Thoracic aorta (tissue), 2 donors: ENCODE measurements around the gene ARHGAP5. TPM values are rescaled to one million over a fixed set of nuclear protein-coding genes. Genes with fewer than 3 reads are reported as not detected.

Experiments
- ATAC-seq: fragments of 150-250 bp; one replicate; pipeline ENCODE4 v1.8.0; 2017; ENCODE audit warnings: low read depth; ENCODE audit not compliant: insufficient number of reproducible peaks, low FRiP score
- DNase-seq: peaks from one replicate; pipeline ENCODE4 v3.0.0-alpha.2; 2020; ENCODE audit warnings: low spot score
- H3K27ac ChIP-seq, 2 donors: fragments of 200-600 bp; sonication (generic); 1 replicate in 1 of 2; 2 replicates in 1 of 2; pipeline ENCODE4 v1.5.1; 2016; ENCODE audit warnings: mild to moderate bottlenecking in 2 of 2, moderate library complexity in 2 of 2
- H3K27me3 ChIP-seq: fragments of 200-600 bp; sonication (generic); replicated peaks from 2 replicates; pipeline ENCODE4 v1.6.0; 2016; ENCODE audit warnings: mild to moderate bottlenecking; ENCODE audit not compliant: insufficient read depth
- H3K36me3 ChIP-seq: fragments of 200-600 bp; sonication (generic); one replicate; pipeline ENCODE4 v1.5.1; 2016
- H3K4me1 ChIP-seq, 2 donors: fragments of 200-600 bp; sonication (generic); 1 replicate in 1 of 2; 2 replicates in 1 of 2; pipeline versions ENCODE4 v1.5.1 to v1.6.0; 2016; ENCODE audit warnings: low read depth in 2 of 2, mild to moderate bottlenecking in 1 of 2; ENCODE audit not compliant: control insufficient read depth in 1 of 2
- H3K4me3 ChIP-seq: fragments of 200-600 bp; sonication (generic); 2 replicates; pipeline ENCODE4 v1.5.1; 2016; ENCODE audit warnings: mild to moderate bottlenecking
- H3K9me3 ChIP-seq: fragments of 200-600 bp; sonication (generic); 2 replicates; pipeline ENCODE4 v1.5.1; 2016
- total RNA-seq, 2 donors: library from RNA; depleted of rRNA; stranded (reverse); fragments of >200 nt; gene quantifications; one replicate each; pipeline versions ENCODE4 v1.1.0 to v1.2.3, GENCODE V29; 2016
- TF ChIP-seq, protein P1 (sequence below): fragments of 200-600 bp; sonication (generic); IDR thresholded peaks from one replicate; pipeline ENCODE4 v1.5.1; 2019; ENCODE audit warnings: antibody characterized with exemption

ARHGAP5 gene, protein sequence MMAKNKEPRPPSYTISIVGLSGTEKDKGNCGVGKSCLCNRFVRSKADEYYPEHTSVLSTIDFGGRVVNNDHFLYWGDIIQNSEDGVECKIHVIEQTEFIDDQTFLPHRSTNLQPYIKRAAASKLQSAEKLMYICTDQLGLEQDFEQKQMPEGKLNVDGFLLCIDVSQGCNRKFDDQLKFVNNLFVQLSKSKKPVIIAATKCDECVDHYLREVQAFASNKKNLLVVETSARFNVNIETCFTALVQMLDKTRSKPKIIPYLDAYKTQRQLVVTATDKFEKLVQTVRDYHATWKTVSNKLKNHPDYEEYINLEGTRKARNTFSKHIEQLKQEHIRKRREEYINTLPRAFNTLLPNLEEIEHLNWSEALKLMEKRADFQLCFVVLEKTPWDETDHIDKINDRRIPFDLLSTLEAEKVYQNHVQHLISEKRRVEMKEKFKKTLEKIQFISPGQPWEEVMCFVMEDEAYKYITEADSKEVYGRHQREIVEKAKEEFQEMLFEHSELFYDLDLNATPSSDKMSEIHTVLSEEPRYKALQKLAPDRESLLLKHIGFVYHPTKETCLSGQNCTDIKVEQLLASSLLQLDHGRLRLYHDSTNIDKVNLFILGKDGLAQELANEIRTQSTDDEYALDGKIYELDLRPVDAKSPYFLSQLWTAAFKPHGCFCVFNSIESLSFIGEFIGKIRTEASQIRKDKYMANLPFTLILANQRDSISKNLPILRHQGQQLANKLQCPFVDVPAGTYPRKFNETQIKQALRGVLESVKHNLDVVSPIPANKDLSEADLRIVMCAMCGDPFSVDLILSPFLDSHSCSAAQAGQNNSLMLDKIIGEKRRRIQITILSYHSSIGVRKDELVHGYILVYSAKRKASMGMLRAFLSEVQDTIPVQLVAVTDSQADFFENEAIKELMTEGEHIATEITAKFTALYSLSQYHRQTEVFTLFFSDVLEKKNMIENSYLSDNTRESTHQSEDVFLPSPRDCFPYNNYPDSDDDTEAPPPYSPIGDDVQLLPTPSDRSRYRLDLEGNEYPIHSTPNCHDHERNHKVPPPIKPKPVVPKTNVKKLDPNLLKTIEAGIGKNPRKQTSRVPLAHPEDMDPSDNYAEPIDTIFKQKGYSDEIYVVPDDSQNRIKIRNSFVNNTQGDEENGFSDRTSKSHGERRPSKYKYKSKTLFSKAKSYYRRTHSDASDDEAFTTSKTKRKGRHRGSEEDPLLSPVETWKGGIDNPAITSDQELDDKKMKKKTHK (N-terminal part only)
- 10 to 100 TPM; 77.7 to 93.3 TPM for total RNA-seq

DNA sequence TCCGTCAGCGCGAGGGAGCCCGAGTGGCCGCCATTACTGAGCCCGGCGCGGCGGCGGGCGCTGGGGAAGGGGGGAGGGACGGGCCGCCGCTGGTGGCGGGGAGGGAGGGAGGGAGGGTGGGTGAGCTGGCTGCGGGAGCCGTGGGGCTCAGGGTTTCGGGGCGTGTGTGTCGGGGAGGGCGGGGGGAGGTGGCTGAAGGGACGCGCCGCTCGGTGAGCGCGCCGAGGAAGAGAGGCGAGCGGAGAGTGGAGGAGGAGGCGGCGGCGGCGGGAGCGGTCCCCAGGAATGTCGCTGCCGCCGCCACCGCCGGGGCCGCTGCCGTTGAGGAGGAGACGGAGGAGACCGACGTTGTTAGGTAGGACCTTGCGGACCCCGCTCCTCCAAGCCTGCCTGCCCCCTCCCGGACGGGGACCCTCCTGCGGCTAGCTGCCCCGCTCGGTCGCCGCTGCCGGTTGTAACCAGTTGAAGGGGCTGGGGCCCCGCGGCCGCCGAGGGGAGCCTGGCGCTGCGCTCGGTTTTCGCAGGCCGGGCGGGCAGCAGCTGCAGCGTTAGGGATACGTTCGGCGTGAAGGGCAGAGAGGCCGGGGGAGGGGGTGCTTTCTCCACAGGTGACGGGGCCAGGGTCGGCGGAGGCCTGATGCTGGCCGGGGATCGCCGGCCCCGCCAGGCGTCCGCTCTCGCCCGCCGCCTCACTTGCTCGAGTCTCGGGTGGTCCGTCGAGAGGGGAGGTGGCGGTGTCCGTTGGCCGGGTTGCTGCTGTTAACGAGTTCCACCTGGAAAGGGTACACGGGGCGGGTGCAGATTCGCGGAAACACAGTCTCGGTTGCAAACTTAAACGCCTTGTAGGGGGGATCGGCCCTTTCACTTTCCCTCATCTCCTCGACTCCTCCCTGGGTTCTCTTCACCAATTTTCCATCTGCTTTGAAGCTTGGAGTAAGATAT is at the start of gene ARHGAP5:
Gene ARHGAP5 (plus strand): TSS at position 224 of the 942 bp plus-strand sequence. CDS start 13,366 bp downstream, outside the sequence.
- no peak for DNase-seq
- H3K27ac ChIP-seq = peak within 1 kb of the TSS; percentile 92 to 99
- H3K27me3 ChIP-seq = no peaks in the 10 kb centered on the region
- H3K4me3 ChIP-seq = peak within 1 kb of the TSS; percentile 81
- H3K4me1 ChIP-seq = peaks cover 10 to 45% of the 10 kb centered on the region in 2 donors
- no peaks in the 10 kb centered on the region for H3K9me3 ChIP-seq
- no peaks in the 10 kb centered on the region for H3K36me3 ChIP-seq
- TF ChIP-seq, protein P1, sequence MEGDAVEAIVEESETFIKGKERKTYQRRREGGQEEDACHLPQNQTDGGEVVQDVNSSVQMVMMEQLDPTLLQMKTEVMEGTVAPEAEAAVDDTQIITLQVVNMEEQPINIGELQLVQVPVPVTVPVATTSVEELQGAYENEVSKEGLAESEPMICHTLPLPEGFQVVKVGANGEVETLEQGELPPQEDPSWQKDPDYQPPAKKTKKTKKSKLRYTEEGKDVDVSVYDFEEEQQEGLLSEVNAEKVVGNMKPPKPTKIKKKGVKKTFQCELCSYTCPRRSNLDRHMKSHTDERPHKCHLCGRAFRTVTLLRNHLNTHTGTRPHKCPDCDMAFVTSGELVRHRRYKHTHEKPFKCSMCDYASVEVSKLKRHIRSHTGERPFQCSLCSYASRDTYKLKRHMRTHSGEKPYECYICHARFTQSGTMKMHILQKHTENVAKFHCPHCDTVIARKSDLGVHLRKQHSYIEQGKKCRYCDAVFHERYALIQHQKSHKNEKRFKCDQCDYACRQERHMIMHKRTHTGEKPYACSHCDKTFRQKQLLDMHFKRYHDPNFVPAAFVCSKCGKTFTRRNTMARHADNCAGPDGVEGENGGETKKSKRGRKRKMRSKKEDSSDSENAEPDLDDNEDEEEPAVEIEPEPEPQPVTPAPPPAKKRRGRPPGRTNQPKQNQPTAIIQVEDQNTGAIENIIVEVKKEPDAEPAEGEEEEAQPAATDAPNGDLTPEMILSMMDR = peak; percentile 30
- peak; percentile 5 for ATAC-seq

DNA sequence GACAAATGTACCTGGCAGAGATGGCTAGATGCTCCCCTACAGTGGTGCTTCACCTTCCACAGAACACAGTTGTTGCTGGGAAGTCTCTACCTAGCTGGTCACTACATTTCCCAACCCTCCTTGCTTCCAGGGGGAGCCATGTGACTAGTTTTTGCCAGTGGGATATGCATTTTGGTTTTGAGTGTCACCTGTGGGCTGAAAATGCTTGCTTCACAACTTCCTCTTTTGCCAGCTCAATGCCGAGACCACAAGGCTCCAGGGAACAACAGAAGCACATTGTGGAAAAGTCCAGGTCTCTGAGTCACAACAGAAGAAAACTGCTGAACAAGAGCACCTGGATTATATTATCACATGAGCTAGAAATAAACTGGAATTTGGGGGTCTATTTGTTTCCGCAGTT is 48.5 kb upstream of the ARHGAP5 start:
- no peak overlapping the region for H3K27ac ChIP-seq
- no peaks in the 10 kb centered on the region for H3K36me3 ChIP-seq
- no peaks in the 10 kb centered on the region for H3K9me3 ChIP-seq
- DNase-seq (no peak), ATAC-seq (no peak)
- H3K27me3 ChIP-seq = no peaks in the 10 kb centered on the region
- TF ChIP-seq, protein P1 = no peak
- no peaks in the 10 kb centered on the region for H3K4me1 ChIP-seq
- H3K4me3 ChIP-seq = no peak overlapping the region

DNA sequence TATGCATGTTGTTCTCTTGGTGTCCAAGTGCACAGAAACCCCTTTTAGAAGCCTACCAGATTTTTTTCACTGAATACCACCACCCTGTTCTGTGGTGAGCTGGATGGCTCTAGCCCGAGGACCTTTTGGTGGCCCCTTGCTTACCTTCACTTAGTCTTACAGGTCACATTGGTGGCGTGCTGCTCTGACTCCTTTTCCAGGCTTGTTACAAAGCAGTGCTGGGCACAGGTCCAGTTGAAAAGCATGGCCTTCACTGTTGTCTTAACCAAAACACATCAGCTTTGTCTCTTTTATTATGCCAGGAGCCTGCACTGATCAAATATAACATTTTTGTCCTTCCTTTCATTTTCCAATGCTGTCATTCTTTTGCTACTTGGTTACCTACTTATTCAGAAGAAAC is 43.6 kb upstream of the ARHGAP5 start:
- Histone ChIP-seq H3K4me1 (no peaks in the 10 kb centered on the region), H3K4me3 (no peak overlapping the region), H3K36me3 (no peaks in the 10 kb centered on the region), H3K9me3 (no peaks in the 10 kb centered on the region), H3K27me3 (no peaks in the 10 kb centered on the region), H3K27ac (no peak overlapping the region)
- TF ChIP-seq, protein P1 = no peak
- no peak for DNase-seq
- ATAC-seq = no peak

DNA sequence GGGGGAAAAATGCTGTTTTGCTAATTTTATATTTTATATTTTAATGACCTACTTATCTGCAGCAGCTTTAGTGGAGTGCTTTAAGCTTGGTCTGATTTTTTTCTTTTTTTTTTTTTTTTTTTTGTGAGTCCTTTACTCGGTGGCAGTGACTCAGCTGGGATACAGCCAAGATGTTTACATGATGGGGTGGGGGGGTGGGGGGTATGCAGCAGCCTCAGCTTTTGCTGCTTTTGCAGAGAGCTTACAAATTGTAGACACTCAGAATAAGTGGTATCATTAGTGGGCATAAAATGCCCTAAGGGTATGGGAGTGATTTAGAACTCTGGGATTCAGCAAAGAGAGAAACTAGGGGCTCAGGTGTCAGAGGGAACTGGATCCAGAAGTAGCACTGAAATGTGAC is 38.2 kb upstream of the ARHGAP5 start:
- H3K36me3 ChIP-seq = no peaks in the 10 kb centered on the region
- no peak overlapping the region for H3K4me3 ChIP-seq
- DNase-seq (no peak), ATAC-seq (no peak)
- H3K27me3 ChIP-seq = no peaks in the 10 kb centered on the region
- no peak overlapping the region for H3K27ac ChIP-seq
- TF ChIP-seq, protein P1 = no peak
- H3K9me3 ChIP-seq = no peaks in the 10 kb centered on the region
- H3K4me1 ChIP-seq = no peaks in the 10 kb centered on the region
